ENCODE data around the gene UBXN2A.

UBXN2A gene

DNA sequence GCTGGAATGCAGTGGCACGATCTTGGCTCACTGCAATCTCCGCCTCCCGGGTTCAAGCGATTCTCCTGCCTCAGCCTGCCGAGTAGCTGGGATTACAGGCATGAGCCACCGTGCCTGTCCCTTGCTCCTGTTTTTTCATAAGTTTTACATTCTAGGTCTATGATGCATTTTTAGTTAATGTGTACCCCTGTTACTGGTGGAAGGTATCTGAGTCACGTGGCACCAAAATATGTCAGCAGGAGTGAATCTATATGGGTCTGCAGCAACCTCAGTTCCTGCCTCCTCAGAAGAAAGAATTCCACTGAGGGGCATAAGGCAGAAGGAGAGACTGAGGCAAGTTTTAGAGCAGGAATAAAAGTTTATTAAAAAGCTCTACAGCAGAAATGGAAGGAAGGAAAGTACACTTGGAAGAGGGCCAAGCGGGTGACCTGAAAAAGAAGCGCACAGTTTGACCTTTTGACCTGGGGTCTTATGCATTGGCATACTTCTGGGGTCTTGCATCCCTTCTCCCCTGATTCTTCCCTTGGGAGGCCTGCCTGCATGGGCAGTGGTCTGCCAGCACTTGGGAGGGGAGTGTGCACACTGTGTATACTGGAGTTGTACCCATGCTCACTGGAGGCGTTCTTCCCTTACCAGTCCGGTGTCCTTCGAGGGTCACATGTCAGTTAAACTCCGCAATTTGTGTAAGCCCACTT lies 68.6 kb downstream of the UBXN2A start:
- Histone ChIP-seq H3K36me3 (ENCODE audit: control insufficient read depth in 2 of 2, insufficient read depth in 1 of 2, low read length in 2 of 2) (no peaks in the 10 kb centered on the region; a peak in 1 of 3 replicates), H3K4me3 (ENCODE audit: low read depth, low read length) (no peak overlapping the region), H3K4me1 (ENCODE audit: control insufficient read depth, insufficient read depth, low read length) (no peaks in the 10 kb centered on the region), H3K9me3 (ENCODE audit: control insufficient read depth, insufficient read depth, low read depth, low read length) (no peaks in the 10 kb centered on the region), H3K27ac (ENCODE audit: extremely low read depth, low read depth, low read length) (no peak overlapping the region)
- ChIA-PET POLR2A (no interaction called here), CTCF (interaction anchor here (0.6 to 0.7 kb wide), 2 partner anchors 81 to 189 kb away, joined by 4 read pairs; no protein-coding TSS in a partner anchor)
- TF ChIP-seq FEZF1 (tag by site-specific recombination; IDR thresholded peaks at IDR 0.05) (no peak), ZNF473 (tag by site-specific recombination; IDR thresholded peaks at IDR 0.05) (no peak), ZNF561 (tag by site-specific recombination; IDR thresholded peaks at IDR 0.05; ENCODE audit: borderline replicate concordance) (no peak), ZNF202 (tag by site-specific recombination; IDR thresholded peaks at IDR 0.05; ENCODE audit: borderline replicate concordance) (no peak), ZNF354C (tag by site-specific recombination; IDR thresholded peaks at IDR 0.05; ENCODE audit: borderline replicate concordance, low read depth) (no peak), ZNF747 (tag by site-specific recombination; IDR thresholded peaks at IDR 0.05) (no peak), HOXA7 (CRISPR knock-in tag; IDR thresholded peaks at IDR 0.05; ENCODE audit: borderline replicate concordance) (no peak), ZNF510 (tag by site-specific recombination; IDR thresholded peaks at IDR 0.05; ENCODE audit: insufficient replicate concordance) (no peak), ZNF121 (tag by site-specific recombination; IDR thresholded peaks at IDR 0.05) (no peak), ZNF112 (tag by site-specific recombination; IDR thresholded peaks at IDR 0.05) (no peak), ZBTB20 (tag by site-specific recombination; IDR thresholded peaks at IDR 0.05) (no peak)
- TF ChIP-seq, protein P1, sequence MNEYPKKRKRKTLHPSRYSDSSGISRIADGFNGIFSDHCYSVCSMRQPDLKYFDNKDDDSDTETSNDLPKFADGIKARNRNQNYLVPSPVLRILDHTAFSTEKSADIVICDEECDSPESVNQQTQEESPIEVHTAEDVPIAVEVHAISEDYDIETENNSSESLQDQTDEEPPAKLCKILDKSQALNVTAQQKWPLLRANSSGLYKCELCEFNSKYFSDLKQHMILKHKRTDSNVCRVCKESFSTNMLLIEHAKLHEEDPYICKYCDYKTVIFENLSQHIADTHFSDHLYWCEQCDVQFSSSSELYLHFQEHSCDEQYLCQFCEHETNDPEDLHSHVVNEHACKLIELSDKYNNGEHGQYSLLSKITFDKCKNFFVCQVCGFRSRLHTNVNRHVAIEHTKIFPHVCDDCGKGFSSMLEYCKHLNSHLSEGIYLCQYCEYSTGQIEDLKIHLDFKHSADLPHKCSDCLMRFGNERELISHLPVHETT (tag by site-specific recombination; IDR thresholded peaks at IDR 0.05), result no peak
- TF ChIP-seq, protein P2, sequence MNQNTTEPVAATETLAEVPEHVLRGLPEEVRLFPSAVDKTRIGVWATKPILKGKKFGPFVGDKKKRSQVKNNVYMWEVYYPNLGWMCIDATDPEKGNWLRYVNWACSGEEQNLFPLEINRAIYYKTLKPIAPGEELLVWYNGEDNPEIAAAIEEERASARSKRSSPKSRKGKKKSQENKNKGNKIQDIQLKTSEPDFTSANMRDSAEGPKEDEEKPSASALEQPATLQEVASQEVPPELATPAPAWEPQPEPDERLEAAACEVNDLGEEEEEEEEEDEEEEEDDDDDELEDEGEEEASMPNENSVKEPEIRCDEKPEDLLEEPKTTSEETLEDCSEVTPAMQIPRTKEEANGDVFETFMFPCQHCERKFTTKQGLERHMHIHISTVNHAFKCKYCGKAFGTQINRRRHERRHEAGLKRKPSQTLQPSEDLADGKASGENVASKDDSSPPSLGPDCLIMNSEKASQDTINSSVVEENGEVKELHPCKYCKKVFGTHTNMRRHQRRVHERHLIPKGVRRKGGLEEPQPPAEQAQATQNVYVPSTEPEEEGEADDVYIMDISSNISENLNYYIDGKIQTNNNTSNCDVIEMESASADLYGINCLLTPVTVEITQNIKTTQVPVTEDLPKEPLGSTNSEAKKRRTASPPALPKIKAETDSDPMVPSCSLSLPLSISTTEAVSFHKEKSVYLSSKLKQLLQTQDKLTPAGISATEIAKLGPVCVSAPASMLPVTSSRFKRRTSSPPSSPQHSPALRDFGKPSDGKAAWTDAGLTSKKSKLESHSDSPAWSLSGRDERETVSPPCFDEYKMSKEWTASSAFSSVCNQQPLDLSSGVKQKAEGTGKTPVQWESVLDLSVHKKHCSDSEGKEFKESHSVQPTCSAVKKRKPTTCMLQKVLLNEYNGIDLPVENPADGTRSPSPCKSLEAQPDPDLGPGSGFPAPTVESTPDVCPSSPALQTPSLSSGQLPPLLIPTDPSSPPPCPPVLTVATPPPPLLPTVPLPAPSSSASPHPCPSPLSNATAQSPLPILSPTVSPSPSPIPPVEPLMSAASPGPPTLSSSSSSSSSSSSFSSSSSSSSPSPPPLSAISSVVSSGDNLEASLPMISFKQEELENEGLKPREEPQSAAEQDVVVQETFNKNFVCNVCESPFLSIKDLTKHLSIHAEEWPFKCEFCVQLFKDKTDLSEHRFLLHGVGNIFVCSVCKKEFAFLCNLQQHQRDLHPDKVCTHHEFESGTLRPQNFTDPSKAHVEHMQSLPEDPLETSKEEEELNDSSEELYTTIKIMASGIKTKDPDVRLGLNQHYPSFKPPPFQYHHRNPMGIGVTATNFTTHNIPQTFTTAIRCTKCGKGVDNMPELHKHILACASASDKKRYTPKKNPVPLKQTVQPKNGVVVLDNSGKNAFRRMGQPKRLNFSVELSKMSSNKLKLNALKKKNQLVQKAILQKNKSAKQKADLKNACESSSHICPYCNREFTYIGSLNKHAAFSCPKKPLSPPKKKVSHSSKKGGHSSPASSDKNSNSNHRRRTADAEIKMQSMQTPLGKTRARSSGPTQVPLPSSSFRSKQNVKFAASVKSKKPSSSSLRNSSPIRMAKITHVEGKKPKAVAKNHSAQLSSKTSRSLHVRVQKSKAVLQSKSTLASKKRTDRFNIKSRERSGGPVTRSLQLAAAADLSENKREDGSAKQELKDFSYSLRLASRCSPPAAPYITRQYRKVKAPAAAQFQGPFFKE (tag by site-specific recombination; IDR thresholded peaks at IDR 0.05; ENCODE audit: borderline replicate concordance), result no peak

- Histone ChIP-seq H3K4me3 (ENCODE audit: low read depth, low read length) (no peak overlapping the region), H3K36me3 (ENCODE audit: control insufficient read depth in 2 of 2, insufficient read depth in 1 of 2, low read length in 2 of 2) (no peaks in the 10 kb centered on the region; a peak in 1 of 3 replicates), H3K9me3 (ENCODE audit: control insufficient read depth, insufficient read depth, low read depth, low read length) (no peaks in the 10 kb centered on the region), H3K27ac (ENCODE audit: extremely low read depth, low read depth, low read length) (no peak overlapping the region), H3K4me1 (ENCODE audit: control insufficient read depth, insufficient read depth, low read length) (no peaks in the 10 kb centered on the region)
- CTCF ChIA-PET, result interaction anchor here (0.6 kb wide), 1 partner anchor 82 kb away, joined by 4 read pairs; no protein-coding TSS in a partner anchor
- POLR2A ChIA-PET, result no interaction called here
- TF ChIP-seq WT1 (tag by site-specific recombination; IDR thresholded peaks at IDR 0.05), result no peak
- TF ChIP-seq OSR2 (tag by site-specific recombination; IDR thresholded peaks at IDR 0.05), result no peak
- no peak for TF ChIP-seq FEZF1 (tag by site-specific recombination; IDR thresholded peaks at IDR 0.05)
- TF ChIP-seq KLF8 (tag by site-specific recombination; IDR thresholded peaks at IDR 0.05), result no peak
- no peak for TF ChIP-seq SP3 (tag by site-specific recombination; IDR thresholded peaks at IDR 0.05)
- no peak for TF ChIP-seq SALL2 (tag by site-specific recombination; IDR thresholded peaks at IDR 0.05; ENCODE audit: borderline replicate concordance)
- TF ChIP-seq, protein P3, sequence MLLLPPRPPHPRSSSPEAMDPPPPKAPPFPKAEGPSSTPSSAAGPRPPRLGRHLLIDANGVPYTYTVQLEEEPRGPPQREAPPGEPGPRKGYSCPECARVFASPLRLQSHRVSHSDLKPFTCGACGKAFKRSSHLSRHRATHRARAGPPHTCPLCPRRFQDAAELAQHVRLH (tag by site-specific recombination; IDR thresholded peaks at IDR 0.05), result no peak
- TF ChIP-seq, protein P4, sequence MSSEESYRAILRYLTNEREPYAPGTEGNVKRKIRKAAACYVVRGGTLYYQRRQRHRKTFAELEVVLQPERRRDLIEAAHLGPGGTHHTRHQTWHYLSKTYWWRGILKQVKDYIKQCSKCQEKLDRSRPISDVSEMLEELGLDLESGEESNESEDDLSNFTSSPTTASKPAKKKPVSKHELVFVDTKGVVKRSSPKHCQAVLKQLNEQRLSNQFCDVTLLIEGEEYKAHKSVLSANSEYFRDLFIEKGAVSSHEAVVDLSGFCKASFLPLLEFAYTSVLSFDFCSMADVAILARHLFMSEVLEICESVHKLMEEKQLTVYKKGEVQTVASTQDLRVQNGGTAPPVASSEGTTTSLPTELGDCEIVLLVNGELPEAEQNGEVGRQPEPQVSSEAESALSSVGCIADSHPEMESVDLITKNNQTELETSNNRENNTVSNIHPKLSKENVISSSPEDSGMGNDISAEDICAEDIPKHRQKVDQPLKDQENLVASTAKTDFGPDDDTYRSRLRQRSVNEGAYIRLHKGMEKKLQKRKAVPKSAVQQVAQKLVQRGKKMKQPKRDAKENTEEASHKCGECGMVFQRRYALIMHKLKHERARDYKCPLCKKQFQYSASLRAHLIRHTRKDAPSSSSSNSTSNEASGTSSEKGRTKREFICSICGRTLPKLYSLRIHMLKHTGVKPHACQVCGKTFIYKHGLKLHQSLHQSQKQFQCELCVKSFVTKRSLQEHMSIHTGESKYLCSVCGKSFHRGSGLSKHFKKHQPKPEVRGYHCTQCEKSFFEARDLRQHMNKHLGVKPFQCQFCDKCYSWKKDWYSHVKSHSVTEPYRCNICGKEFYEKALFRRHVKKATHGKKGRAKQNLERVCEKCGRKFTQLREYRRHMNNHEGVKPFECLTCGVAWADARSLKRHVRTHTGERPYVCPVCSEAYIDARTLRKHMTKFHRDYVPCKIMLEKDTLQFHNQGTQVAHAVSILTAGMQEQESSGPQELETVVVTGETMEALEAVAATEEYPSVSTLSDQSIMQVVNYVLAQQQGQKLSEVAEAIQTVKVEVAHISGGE (tag by site-specific recombination; conservative IDR thresholded peaks at IDR 0.05; ENCODE audit: low read depth), result no peak
- TF ChIP-seq ZNF670 (tag by site-specific recombination; IDR thresholded peaks at IDR 0.05; ENCODE audit: low read depth), result no peak
- TF ChIP-seq ZNF404 (tag by site-specific recombination; IDR thresholded peaks at IDR 0.05), result no peak
- TF ChIP-seq GLIS2 (tag by site-specific recombination; IDR thresholded peaks at IDR 0.05), result no peak
These were observed 69.1 kb downstream of the UBXN2A start for GRCh38 chr2:24009367-24009679.

All from HEK293 (cell line).